MCF 10A (cell line): Measurements from ENCODE around the gene JAG2. TPM values are rescaled to one million over a fixed set of nuclear protein-coding genes. Genes with fewer than 3 reads are reported as not detected.

Experiments
- BruUV-seq: library from RNA; stranded (reverse); fragments of 400-500 nt; replicated peaks from 2 replicates; lab custom pipeline; 2021; lab: Mats Ljungman, UMichigan
- CTCF ChIA-PET: fragments of 300-600 bp; sonication (Branson Sonifier 250); formaldehyde crosslinking; extraction: SDS; loops from one replicate; lab custom pipeline; 2021; ENCODE audit warnings: antibody characterized with exemption, inconsistent platforms; lab: Yijun Ruan, JAX
- POLR2A ChIA-PET: fragments of 300-600, 350-650 bp; sonication (Branson Sonifier 250); formaldehyde crosslinking; extraction: SDS; loops from one replicate; lab custom pipeline; 2020; ENCODE audit warnings: antibody characterized with exemption, inconsistent platforms; lab: Yijun Ruan, JAX
- DNase-seq: peaks from one replicate; pipeline ENCODE4 v3.0.0-alpha.2; 2018; ENCODE audit not compliant: unreplicated experiment
- H3K27ac Mint-ChIP-seq: one replicate; pipeline ENCODE4 v1.8.0; 2022; ENCODE audit warnings: mild to moderate bottlenecking, low read depth, mixed read lengths; ENCODE audit not compliant: unreplicated experiment
- H3K27me3 Mint-ChIP-seq: one replicate; pipeline ENCODE4 v1.8.0; 2022; ENCODE audit warnings: mixed read lengths; ENCODE audit not compliant: insufficient read depth, unreplicated experiment
- H3K36me3 Mint-ChIP-seq: one replicate; pipeline ENCODE4 v1.8.0; 2022; ENCODE audit warnings: mild to moderate bottlenecking, moderate library complexity, mixed read lengths; ENCODE audit not compliant: insufficient read depth, unreplicated experiment
- H3K4me1 Mint-ChIP-seq: one replicate; pipeline ENCODE4 v1.8.0; 2022; ENCODE audit warnings: mixed read lengths; ENCODE audit not compliant: insufficient read depth, unreplicated experiment
- H3K4me3 Mint-ChIP-seq: one replicate; pipeline ENCODE4 v1.8.0; 2022; ENCODE audit warnings: mild to moderate bottlenecking, moderate library complexity, mixed read lengths; ENCODE audit not compliant: unreplicated experiment
- H3K9me3 Mint-ChIP-seq: one replicate; pipeline ENCODE4 v1.8.0; 2022; ENCODE audit warnings: mixed read lengths; ENCODE audit not compliant: unreplicated experiment
- CTCF ChIP-seq: fragments of 200-600 bp; IDR thresholded peaks from one replicate; pipeline ENCODE4 v1.8.0; 2022; ENCODE audit warnings: antibody characterized with exemption, mild to moderate bottlenecking; ENCODE audit not compliant: unreplicated experiment
- intact Hi-C: fragments of 100-400 bp; cut with micrococcal nuclease; formaldehyde crosslinking; loops from 2 replicates; pipeline ENCODE4 v1.14.1; 2022
- total RNA-seq: library from RNA; stranded (reverse); gene quantifications from 2 replicates; pipeline ENCODE4 v1.2.3, GENCODE V29; 2022

JAG2 gene
- total RNA-seq, 1 experiment from 2014 or later: 33.5 TPM

- Mint-ChIP-seq H3K27me3 (no peaks in the 10 kb centered on the region), H3K4me1 (no peaks in the 10 kb centered on the region), H3K4me3 (no peak overlapping the region), H3K27ac (no peak overlapping the region), H3K36me3 (peaks cover 18% of the 10 kb centered on the region), H3K9me3 (no peaks in the 10 kb centered on the region)
- no peak for DNase-seq
- BruUV-seq: no TSS peak
- CTCF ChIA-PET: no interaction called here
- no peak for TF ChIP-seq CTCF
- POLR2A ChIA-PET: no interaction called here
- intact Hi-C loops: no loop called here
These were observed 42.6 kb upstream of the JAG2 start for GRCh38 chr14:105211086-105211757.

- no peaks in the 10 kb centered on the region for H3K27me3 Mint-ChIP-seq
- peaks cover 11% of the 10 kb centered on the region for H3K36me3 Mint-ChIP-seq
- POLR2A ChIA-PET: no interaction called here
- no peak for TF ChIP-seq CTCF
- CTCF ChIA-PET: no interaction called here
- H3K27ac Mint-ChIP-seq: no peak overlapping the region
- no peak for DNase-seq
- no TSS peak for BruUV-seq
- H3K9me3 Mint-ChIP-seq: no peaks in the 10 kb centered on the region
- no peak overlapping the region for H3K4me3 Mint-ChIP-seq
- intact Hi-C loops: no loop called here
- no peaks in the 10 kb centered on the region for H3K4me1 Mint-ChIP-seq
These were observed 41.9 kb upstream of the JAG2 start for GRCh38 chr14:105210266-105211025.

GRCh38 chr14:105209646-105210045 lies 41.1 kb upstream of the JAG2 start:
- no TSS peak for BruUV-seq

More at GRCh38 chr14:105209646-105210045, 41.1 kb upstream of the JAG2 start:
- no peak for TF ChIP-seq CTCF
- intact Hi-C loops: no loop called here
- ChIA-PET POLR2A (no interaction called here), CTCF (no interaction called here)
- no peaks in the 10 kb centered on the region for H3K4me1 Mint-ChIP-seq
- H3K27me3 Mint-ChIP-seq: no peaks in the 10 kb centered on the region
- no peaks in the 10 kb centered on the region for H3K9me3 Mint-ChIP-seq
- no peak for DNase-seq
- no peak overlapping the region for H3K27ac Mint-ChIP-seq
- no peak overlapping the region for H3K4me3 Mint-ChIP-seq
- H3K36me3 Mint-ChIP-seq: peaks cover 6% of the 10 kb centered on the region
